Colon (tissue), 2 donors: ENCODE data around the gene SMCHD1.
"Not testable (repeated sequence)": the region's sequence is repeated elsewhere in the genome, so short reads cannot be mapped to it uniquely, and the experiment has no call there.

Source experiments
- FAIRE-seq: peaks from 2 replicates; lab custom pipeline; 2012; peaks lifted over from hg19 to GRCh38; lab: Jason Lieb, UNC
- donor health status: control.
- donor health status: control.

Gene SMCHD1

DNA sequence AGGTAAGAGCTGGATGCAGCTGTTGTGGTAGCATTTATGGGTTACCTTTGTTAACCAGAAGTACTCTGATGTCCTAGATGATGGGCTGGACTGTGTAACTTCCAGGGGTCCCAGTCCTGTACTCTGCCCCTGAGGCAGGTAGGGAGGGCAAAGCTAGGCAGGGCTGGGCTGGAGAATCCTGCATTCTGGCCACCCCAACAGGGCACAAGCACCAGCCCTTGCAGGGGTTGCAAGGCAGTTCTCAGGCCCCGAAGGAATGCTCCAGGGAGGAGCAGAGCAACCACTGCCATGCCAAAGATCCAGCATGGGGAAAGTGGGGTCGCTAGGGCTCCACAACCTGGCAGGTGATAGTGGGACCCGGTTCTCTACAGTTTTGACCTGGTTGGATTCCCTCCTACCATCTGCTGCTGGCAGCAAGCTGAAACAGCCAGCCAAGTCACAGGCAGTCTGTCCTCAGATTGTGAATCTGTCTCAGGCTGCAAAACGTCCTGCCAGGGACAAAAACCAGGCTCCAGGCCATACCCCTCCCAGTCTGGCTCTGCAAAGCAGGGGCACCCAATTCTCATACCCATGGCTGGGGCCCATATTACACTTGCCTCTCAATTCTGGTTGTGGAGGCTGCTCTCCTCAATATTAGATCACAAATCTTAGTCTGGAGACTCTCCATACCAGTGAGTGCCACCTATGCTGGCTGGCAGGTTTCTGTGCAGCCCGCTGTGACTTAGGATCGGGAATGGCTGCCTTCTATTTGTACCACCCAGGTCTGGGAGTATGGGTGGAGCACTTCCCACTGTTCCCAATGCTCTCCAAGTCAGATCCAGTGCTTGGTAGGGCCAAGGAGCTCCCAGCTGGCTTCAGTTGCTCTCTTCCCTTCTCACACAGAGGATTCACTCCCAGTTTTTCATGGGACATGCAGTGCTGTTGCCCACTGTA, 61.1 kb downstream of the SMCHD1 start:
- no peak for FAIRE-seq

DNA sequence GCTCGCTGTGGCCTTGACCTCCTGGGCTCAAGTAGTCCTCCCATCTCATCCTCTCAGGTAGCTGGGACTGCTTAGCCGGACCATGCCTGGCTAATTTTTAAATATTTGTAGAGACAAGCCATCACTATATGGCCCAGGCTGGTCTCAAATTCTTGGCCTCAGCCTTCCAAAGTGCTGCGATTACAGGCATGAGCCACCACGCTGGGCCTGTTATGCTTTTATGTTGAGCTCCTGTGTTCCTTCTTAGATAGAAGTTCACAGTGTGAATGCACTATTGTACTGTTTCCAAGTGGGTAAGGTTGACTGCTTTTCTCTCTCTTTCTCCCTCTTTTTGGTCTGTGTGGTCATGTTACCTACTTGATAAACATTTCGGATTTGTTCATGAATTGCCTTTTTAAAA, 61.9 kb downstream of the SMCHD1 start:
- FAIRE-seq = no peak

DNA sequence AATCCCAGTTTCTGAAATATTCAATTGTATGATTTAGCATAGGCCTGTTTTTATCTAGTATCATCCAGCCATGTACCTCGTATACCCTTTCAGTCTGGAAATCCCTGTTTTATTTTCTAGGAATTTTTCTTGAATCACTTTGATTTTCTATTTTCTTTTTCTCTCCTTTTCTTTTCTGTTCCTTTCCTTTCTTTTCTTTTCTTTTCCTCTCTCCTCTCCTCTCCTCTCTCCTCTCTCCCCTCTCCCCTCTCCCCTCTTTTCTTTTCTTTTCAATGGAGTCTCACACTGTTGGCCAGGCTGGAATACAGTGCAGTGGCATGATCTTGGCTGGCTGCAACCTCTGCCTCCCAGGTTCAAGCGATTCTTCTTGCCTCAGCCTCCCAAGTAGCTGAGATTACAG, 63.5 kb downstream of the SMCHD1 start:
- FAIRE-seq = no peak

DNA sequence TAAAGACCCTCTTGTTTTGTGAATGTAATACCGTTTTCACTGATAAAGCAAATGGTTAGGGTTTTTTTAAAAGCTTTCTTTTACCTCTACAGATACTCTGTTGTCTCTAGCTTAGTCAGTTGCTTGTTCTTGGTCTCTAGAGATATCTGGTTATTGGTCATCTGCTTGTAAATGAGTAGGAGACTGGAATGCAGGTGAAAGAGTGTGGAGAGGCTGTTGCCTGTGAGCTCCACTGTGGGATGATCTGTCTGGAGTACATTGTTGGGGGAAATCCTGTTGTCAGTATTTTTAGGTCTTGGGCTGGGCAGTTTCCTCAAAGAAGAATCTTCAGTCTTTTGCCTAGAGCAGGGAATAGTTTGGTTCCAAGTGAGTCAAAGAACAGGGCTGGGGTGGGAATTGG, 67.7 kb downstream of the SMCHD1 start:
- FAIRE-seq = no peak

DNA sequence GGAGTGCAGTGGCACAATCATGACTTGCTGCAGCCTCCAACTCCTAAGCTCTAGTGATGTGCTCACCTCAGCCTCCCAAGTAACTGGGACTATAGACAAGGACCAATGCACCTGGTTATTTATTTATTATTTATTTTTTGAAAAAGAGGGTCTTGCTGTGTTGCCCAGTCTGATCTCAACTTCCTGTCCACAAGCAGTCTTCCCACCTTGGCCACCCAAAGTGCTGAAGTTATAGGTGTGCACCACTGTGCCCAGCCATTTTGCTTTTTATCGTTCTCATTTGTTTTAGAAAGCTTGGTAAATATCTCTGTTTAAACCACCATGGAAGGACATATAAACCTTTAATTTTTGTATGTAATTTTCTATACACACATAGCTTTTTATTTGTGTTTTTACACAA, 74.2 kb downstream of the SMCHD1 start:
- no peak for FAIRE-seq

DNA sequence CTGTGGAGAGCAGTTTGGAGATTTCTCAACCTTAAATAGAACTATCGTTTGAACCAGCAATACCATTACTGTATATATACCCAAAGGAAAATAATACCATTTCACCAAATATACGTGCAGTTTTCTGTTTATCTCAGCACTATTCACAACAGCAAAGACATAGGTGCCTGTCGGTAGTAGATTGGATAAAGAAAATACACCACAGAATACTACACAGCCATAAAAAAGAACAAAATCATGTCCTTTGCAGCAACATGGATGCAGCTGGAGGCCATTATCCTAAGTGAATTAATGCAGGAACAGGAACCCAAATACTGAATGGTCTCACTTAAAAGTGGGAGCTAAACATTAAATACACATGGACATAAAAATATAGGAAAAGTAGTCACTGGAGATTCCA, 81.3 kb downstream of the SMCHD1 start:
- no peak for FAIRE-seq

DNA sequence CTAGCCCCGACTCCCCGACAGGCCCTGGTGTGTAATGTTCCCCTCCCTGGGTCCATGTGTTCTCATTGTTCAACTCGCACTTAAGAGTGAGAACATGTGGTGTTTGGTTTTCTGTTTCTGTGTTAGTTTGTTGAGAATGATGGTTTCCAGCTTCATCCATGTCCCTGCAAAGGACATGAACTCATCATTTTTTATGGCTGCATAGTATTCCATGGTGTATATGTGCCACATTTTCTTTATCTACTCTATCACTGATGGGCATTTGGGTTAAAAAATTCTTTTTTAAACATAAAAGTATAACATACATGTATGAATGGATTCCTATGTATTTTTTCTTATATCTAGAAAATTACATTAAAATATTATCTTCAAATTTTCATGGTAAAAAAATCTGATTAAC, 84.6 kb downstream of the SMCHD1 start:
- not testable (repeated sequence) for FAIRE-seq

DNA sequence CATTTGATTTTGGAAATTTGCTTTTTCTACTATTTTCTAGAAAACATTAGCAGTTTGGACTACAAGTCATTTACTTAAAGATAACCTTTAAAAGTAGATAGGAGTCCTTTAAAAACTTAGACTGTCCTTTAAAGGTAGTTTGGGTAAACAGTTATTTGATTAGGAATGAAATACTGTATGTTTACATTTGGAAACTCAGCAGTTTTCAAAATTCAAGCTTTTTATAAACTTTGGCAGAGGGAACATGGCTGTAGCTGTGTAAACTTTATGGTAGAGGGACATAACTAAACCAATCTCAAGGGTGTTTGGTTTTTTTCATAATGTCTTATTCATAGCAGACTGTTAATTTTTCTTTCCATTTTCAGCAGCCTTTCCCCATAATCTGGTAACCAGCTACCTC, 90.7 kb downstream of the SMCHD1 start:
- FAIRE-seq = no peak

DNA sequence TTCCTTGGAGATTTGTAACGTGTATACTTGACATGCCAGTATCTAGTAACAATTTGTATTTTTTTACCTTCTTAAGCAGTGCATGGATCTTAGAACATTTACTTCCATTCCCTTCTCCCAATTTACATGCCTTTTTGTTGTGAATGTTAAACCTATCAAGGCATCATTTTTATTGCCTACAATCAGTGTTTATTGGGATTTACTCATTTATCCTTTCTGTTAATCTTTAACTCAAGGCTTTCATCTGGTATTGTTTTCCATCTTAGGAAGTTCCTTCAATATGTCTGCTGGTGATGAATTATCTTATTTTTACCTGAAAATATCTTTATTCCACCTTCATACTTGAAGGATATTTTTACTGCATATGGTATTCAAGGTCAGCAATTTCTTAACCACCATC, 102.8 kb downstream of the SMCHD1 start:
- FAIRE-seq = no peak

DNA sequence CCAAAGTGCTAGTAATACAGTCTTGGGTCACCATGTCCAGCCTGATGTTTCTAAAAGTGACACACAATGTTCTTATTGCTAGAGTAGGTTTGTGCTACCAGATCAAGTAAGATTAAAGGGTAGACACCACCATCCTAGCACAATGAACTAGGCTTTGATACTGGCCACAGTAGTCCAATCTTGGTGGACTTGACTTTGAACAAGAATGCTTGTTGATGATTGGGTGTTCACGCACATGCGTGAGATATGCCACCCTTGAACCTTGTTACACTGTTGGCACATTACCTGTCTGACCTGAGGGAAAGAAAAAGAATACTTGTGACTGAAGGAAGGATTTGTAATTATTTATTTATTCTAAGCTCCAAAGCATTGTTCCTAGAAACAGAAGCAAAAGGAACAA, 119.1 kb downstream of the SMCHD1 start:
- no peak for FAIRE-seq

DNA sequence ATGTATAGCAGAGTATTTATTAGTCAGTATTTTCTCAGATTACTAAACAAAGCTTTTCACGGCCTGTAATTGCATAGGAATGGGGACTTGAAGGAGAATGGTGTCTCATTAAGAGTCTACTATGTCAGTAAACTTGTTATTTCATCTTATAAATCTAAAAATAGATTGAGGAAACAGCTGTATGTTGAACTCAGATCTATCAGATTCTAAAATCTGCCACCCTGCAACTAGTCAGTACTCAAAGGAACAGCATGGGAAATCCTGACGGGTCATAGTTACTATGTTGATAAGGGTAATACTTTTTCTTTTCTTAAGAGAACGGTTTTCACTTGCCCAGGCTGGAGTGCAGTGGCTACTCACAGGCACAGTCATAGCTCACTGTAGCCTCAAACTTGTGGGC, 121.1 kb downstream of the SMCHD1 start:
- no peak for FAIRE-seq

DNA sequence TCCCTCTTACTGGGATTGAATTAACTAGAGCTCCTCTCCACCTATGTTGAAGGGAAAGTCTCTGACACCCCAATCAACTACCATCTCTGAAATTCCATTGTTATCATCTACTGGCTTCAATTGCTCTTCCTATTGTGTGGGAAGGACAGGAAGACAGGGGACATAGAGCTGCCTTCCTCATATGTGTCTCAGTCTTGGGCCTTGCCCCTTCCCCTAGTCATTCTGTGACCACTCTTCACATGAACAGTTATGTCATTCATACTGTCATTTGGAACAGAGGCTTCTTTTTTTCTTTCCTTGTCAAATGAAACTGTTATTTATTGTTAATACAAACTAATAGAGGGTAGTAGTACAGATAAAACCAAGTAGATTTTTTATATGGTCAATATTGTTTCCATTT, 121.7 kb downstream of the SMCHD1 start:
- FAIRE-seq = no peak

DNA sequence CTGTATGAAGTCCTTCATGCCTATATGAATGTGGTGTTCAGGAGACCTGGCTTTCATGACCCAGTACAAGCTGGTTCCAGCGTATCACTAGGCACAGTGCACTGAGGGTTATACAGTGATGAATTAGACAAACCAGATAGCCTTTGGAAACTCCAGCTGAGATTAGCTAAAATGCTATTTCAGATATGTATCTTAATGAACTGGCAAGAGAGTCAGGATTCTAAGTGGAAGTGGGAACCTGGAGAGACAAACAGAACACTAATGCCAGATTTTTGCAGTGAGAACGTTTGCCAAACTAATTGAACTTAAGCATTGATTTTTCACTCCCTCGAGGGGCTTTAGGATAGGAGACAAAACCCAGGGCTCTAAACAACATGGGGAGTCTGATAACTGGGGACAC, 125.2 kb downstream of the SMCHD1 start:
- no peak for FAIRE-seq

DNA sequence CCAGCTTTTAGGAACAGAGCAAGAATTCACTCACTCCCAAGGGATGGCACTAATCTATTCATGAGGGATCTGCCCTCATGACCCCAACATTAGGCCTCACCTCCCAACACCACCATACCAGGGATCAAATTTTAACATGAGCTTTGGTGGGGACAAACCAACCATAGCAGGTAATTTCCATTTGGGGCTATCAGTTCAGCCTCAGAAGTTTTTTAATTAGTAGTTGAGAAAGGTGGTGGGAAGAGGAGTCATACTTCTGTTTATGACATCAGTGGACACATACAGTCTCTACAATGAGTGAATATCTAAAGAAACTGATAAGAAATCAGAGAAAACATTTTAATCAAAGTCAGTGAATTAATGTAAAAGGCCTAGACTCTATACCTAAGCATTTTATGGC, 131.7 kb downstream of the SMCHD1 start:
- FAIRE-seq = no peak

DNA sequence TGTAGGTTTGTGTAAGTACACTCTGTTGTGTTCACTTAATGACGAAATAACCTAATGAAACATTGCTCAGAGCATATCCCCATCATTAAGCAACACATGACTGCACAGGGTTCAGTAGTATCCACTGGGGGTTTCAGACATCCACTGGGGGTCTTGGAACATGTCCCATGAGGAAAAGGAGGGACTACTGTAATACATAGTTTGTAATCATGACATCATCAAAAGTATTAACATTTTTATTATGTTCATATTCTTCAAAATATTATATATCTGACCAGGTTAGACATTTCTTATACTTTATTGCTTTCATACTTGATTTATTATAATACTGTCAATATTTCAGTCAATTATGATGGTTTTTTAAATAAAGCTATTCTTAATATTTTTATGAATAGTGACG, 136.9 kb downstream of the SMCHD1 start:
- FAIRE-seq = no peak

DNA sequence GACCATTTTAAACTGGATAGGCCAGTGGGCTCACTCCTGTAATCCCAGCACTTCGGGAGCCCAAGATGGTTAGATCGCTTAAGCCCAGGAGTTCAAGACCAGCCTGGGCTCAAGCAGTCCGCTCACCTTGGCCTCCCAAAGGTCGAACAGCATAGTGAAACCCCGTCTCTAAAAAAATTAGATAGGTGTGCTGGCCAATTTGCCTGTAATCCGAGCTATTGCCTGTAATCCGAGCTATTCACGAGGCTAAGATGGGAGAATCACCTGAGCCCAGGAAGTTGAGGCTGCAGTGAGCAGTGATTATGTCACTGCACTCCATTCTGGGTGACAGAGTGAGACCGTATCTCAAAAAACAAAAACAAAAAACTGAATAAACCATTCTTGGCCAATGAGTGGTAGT, 138.6 kb downstream of the SMCHD1 start:
- FAIRE-seq = no peak

DNA sequence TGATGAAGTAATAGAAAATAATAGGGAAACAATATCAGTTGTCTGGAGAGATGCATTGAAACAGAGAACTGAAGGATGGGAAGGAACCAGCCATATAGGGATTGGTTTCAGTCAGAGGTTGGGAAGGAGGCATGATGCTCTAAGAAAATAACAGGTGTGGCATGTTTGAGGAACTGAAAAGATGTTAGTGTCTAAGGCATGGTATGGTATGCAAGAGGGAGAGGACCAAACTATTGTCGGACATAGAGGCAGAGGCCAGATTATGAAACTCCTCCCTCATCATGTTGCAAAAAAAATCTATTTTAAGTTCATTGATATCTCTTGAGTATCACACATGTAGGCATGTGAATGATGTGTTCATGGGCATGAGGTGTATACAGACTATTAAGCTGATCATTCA, 142.4 kb downstream of the SMCHD1 start:
- no peak for FAIRE-seq

DNA sequence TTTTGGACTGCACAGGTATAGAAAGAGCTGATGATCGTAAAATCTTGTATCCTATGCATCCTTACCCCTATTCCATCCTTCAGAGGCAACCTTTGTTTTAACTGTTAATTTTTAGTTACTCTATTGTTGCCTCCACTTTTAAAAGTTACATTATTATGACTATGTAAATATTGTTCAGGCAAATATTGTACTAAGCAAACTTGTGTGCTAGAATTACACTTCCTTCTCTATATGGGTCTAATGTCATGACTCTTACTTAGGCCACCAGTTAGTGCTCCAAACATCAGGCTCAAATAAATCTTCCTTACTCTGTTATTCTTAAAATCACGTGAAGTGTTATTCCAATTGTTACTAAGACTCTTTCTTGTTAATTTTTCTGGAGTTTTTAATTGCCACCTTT, 143.8 kb downstream of the SMCHD1 start:
- FAIRE-seq = no peak

DNA sequence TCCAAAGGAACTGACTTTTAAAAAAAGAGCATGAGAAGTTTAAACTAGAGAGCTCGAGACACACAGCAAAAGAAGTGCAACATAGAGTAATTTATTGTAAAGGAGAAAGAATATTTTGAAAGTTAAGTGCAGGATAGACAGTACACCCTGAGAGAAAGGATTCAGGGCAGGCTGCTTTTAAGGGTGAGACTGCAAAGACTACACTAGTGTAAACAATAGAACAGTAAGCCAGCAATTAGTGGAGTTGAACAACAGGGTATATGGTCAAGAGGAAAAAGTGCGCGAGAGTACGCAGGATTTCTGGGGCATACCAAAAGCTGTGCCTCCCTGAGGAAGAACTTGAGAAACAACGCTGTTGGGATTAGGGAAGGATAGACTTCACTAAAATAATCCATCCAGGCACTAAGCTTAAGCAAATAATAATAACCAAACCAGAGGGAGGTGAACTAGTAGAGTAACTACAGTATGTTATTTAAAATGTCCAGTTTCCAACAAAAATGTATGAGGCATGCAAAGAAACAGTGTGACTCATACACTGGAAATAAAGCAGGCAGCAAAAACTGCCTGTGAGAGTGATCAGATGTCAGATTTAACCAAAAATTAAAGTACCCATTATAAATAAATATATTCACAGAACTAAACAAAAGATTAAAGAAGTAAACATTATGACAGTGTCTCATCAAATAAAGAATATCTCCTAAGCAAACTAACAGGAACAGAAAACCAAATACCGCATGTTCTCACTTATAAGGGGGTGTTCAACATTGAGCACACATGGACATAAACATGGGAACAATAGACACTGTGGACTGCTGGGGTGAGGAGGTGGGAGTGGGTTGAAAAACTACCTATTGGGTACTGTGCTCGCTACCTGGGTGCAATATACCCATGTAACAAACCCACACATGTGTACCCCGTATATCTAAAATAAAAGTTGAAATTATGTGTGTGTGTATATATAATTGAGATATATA, 150.7 kb downstream of the SMCHD1 start:
- no peak for FAIRE-seq

DNA sequence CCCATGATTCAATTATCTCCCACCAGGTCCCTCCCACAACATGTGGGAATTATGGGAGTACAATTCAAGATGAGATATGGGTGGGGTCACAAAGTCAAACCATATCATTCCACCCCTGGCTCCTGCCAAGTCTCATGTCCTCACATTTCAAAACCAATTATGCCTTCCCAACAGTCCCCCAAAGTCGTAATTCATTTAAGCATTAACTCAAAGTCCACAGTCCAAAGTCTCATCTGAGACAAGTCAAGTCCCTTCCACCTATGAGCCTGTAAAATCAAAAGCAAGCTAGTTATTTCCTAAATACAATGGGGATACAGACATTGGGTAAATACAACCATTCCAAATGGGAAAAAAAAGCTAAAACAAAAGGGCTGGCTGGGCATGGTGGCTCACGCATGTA, 153.1 kb downstream of the SMCHD1 start:
- not testable (repeated sequence) for FAIRE-seq

DNA sequence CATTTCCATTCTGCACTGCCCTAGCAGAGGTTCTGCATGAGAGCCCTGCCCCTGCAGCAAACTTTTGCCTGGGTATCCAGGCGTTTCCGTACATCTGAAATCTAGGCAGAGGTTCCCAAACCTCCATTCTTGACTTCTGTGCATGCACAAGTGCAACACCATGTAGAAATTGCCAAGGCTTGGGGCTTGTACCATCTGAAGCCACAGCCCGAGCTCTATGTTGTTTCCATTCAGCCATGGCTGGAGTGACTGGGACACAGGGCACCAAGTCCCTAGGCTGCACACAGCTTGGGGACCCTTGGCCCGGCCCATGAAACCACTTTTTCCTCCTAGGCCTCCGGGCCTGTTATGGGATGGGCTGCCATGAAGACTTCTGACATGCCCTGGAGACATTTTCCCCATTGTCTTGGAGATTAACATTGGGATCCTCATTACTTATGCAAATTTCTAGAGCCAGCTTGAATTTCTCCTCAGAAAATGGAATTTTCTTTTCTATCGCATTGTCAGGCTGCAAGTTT, 154.2 kb downstream of the SMCHD1 start:
- not testable (repeated sequence) for FAIRE-seq

DNA sequence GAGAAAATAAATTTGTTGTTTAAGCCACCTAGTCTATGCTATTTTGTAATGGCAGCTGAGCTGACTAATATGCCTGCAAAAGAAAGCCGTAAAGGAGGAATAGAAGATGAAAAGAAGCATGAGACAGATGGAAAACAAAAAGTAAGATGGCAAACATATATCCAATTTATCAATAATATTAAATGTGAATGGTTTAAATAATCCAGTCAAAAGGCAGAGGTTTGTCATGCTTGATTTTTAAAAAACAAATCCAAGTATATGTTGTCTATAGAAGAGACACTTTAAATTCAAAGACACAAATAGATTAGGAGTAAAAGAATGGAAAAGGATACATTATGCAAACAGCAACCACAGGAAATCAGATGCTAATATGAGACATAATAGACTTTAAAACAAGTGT, 155.9 kb downstream of the SMCHD1 start:
- no peak for FAIRE-seq

DNA sequence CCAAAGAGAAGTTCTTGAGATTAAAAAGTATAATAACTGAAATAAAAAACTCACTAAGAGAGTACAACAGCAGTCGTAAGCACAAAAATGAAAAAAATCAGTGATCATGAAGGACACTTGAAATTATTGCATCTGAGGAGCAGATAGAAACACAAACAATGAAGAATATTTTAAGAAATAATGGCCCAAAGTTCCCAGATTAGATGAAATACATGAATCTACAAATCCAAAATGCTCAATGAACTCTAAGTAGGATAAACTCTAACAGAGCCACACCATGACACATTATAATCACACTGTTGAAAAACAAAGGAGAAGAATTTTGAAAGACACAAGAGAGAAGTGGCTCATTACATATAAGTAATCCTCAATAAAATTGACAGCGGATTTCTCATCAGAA, 159.4 kb downstream of the SMCHD1 start:
- no peak for FAIRE-seq
